Measurements from ENCODE around the gene RUSF1.
"Not testable (repeated sequence)": the region's sequence is repeated elsewhere in the genome, so short reads cannot be mapped to it uniquely, and the experiment has no call there.

Gene RUSF1

DNA sequence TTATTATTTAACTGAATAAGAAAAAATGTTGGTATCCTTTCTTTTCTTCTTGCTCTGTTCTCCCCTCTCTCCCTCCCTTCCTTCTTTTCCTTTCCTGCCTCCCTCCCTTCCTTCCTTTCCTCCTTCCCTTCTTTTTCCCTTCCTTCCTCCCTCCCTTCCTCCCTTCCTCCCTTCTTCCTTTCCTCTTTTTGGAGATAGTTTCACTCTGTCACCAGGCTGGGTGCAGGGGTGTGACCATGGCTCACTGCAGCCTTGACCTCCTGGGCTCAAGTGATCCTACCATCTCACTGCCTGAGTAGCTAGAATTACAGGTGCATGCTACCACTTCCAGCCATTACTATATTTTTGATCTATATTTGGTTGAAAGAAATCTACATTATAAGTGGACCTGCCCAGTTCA lies 5.7 kb upstream of the RUSF1 start:
- no peak for DNase-seq

- no peak for DNase-seq
These were observed 4.9 kb upstream of the RUSF1 start for GRCh38 chr16:31513126-31513525.

- DNase-seq = no peak
These were observed 560 bp upstream of the RUSF1 start for GRCh38 chr16:31508706-31509195.

DNA sequence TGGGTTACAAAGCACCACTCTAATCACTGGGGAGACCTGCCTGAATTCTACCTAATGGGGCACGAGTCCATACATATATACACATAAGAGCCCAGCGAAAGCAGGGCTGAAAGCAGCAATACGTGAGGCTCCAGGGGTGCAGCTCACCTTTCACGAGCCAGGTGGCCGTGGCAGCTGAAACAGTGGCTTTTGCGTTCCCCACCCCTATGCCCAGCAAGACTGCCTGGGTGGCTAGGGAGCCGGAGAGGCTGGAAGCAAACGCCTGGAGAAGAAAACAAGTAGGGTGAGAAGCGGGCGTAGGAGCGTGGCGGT lies 618 bp downstream of the RUSF1 start:
- DNase-seq = peak; percentile 53

GRCh38 chr16:31505483-31505882 lies 2.7 kb downstream of the RUSF1 start:
- no peak for DNase-seq

DNA sequence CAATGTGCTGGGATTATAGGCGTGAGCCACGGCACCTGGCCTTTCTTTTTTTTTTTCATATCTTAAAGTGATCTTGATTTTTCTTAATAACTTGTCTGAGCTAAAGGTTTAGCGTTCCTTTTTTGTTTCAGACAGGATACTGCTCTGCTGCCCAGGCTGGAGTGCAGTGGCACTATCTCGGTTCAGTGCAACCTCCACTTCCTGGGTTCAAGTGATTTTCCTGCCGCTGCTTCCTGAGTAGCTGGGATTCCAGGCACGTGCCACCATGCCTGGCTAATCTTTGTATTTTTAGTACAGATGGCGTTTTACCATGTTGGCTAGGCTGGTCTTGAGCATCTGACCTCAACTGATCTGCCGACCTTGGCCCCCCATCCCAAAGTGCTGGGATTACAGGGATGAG lies 4.0 kb downstream of the RUSF1 start:
- no peak for DNase-seq

GRCh38 chr16:31503555-31503954 lies 4.6 kb downstream of the RUSF1 start:
- DNase-seq = not testable (repeated sequence)

DNA sequence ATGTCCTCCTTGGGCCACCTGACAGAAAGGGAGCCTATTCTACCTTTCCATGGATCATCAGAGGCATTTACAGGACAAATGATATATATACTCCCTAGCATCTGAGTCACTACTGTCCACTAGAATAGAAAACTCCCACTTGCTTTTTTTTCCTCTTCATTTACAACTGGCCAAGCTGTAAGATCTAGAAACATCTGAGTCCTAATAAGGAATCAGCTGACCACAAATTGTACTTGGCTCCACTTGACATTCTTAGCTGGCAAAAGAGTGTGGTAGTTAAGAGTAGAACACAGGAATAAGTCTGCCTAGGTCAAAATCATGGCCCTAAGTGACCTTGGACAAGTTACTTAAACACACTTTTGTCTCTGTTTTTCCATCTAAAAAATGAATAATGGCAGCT lies 5.2 kb downstream of the RUSF1 start:
- DNase-seq = no peak

- no peak for DNase-seq
These were observed 6.2 kb downstream of the RUSF1 start for GRCh38 chr16:31501966-31502348.

DNA sequence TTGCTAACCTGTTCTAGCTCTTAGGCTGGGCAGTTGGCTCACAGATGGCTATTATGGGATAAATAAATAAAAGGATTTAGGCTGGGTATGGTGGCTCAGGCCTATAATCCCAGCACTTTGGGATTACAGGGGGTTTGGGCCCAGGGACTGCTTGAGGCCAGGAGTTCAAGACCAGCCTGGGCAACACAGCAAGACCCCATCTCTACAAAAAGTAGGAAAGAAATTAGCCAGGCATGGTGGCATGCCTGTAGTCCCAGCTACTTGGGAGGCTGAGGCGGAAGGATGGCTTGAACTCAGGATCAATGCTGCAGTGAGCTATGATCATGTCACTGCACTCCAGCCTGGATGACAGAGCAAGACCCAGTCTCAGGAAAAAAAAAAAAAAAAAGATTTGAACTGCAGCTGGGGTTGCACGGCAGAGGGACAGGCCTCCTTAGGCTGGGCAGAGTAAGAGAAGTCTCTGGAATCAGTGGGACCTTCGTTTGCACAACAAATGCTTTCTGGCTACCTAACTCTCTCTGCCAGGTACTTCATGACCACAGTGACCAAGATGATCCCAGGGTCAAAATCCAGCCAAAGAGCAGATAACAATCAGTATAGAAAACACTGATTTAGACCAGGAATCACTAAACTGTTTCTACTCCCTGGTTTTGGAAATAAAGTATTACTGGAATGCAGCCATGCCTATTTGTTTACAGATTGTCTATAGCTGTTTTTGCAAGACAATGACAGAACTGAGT lies 6.8 kb downstream of the RUSF1 start:
- no peak for DNase-seq

- DNase-seq = no peak
These were observed 8.3 kb downstream of the RUSF1 start for GRCh38 chr16:31499928-31500327.

DNA sequence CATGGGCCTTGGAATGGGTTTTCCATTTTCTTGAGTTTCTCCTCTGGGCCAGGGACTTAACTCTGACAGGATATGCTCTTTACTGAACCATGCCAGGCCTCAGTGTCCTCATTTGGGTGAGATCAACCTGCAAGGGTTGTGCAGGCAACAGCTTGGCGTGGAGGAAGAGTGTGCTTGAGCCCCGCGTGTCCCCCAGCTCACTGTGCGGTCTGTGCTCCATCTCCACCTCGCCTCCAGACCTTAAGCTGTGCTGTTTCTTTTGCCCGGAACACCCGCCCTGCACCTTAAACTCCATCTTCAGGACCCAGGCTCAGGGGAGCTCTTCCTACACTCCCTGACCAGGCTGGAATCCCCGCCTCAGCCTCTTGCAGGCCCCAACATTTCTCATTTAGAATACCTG lies 9.7 kb downstream of the RUSF1 start:
- DNase-seq = no peak

- no peak for DNase-seq
These were observed 11.5 kb downstream of the RUSF1 start for GRCh38 chr16:31496670-31497069.

DNA sequence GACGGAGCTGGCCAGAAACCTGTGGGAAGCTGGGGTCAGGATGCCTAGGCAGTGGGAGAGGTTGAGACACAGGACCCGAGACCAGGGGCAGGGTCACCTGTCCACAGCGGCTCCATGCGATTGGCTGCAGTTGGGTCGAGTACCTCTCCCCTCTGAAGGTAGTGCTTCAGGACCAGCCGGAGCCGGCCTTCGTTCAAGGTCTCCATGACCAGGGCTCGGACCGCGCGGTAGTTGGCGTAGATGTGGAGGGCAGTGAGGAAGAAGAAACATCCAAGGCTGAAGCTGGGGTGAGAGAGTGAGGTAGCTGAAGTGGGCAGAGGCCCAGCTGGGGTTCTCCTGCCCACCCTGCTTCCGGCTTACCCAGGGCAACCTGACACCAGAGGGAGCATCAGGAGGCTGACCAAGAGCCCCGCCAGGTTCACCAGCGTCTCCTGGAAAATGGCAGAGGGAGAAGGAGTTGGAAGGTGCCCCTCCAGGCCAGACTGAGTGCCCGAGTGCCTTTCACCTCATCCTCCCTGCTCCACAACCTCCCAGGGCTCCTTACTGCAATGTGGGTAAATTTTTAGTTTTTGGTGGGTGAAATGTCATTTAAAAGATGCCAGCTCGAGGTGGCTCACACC lies 14.6 kb downstream of the RUSF1 start:
- DNase-seq = no peak

GRCh38 chr16:31491778-31492418 lies 16.3 kb downstream of the RUSF1 start:
- no peak for DNase-seq

DNA sequence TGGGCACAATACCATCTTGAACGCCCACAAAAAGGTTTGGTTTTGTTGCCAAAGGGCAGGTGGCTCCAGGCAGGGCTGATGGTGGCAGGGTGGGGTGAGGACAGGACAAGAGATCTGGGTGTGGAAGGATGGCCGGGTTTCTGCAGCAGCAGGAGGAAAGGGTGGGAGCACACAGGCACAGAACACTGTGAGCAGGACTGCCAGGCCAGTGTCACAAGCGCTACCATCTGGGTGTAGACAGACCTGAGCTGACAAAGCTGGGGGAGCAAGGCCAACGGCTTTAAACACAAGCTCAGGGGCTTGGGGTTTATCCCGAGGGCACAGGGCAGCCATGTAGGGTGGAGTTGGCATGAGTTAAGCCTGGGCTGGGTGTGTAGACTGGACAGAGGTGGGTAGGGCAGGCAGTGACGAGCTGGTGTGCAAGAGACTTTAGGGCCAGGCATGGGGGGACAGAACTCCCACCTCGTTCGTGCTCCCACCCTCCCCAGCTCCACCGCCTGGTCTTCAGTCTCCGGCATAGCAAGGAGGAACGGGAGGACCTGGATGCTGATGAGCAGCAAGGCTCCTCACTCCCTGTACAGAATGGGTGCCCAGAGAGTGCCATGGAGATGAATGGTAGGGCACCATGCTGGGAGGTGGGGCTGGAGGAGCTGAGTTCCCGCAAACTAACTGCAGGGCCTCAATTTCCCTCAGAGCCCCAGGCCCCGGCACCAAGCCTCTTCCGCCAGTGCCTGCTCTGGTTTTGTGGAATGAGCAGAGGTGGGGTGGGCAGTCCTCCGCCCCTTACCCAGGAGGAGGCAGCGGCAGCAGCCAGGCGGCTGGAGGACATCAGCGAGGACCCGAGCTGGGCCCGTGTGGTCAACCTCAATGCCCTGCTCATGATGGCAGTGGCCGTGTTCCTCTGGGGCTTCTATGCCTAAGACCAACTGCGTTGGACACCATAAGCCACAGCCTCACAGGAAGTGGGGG lies 18.3 kb downstream of the RUSF1 start:
- DNase-seq = no peak

DNA sequence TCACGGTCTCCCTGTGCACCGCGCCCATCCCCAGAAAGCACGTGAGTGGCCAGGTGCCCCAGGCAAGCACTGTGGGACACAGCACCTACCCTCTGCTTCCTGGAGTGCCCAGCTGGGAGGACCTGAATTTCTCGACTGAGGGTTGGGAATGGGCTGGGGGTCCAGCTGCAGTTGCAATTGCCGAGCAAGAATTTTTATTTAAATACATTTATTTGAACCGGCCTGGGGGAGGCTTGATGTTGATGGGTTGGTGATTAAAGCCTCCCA lies 19.0 kb downstream of the RUSF1 start:
- no peak for DNase-seq

DNA sequence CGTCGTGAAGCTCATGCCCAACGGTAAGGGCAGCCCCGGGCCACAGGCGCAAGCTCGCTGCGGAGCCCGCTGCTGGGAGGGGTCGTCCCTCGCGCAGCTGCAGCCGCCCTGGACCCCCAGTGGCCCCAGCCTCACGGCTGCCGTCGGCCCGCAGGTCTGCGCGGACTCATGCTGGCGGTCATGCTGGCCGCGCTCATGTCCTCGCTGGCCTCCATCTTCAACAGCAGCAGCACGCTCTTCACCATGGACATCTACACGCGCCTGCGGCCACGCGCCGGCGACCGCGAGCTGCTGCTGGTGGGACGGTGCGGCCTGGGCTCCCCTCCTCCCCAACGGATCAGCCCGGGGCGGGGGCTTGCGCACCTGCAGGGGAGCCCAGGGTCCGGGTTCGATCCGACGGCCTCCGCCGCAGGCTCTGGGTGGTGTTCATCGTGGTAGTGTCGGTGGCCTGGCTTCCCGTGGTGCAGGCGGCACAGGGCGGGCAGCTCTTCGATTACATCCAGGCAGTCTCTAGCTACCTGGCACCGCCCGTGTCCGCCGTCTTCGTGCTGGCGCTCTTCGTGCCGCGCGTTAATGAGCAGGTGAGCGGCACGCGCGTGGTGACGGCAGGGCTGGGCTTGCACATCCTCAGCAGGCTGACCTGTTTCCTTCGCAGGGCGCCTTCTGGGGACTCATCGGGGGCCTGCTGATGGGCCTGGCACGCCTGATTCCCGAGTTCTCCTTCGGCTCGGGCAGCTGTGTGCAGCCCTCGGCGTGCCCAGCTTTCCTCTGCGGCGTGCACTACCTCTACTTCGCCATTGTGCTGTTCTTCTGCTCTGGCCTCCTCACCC lies 19.5 kb downstream of the RUSF1 start:
- DNase-seq = no peak

- DNase-seq = peak; percentile 71
These were observed 20.3 kb downstream of the RUSF1 start for GRCh38 chr16:31487720-31488467.

GRCh38 chr16:31487071-31487719 lies 21.0 kb downstream of the RUSF1 start:
- no peak for DNase-seq

DNA sequence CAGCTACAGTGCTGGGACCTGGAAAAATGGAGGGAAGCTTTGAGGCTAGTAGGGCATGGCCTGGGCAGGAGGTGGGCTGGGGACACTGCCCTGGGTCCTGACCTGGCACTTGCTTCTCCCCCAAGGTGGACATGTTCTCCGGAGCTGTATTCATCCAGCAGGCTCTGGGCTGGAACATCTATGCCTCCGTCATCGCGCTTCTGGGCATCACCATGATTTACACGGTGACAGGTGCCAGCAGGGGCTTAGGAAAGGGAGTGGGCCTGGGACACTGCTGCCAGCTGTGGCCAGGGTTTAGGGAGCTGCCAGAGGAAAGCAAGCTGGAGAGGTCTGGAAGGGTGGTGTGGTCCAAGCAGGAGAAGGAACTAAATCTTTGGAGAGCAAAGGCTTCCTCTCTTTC lies 22.1 kb downstream of the RUSF1 start:
- no peak for DNase-seq
